ENCODE data around the gene CEP112. TPM values are rescaled to one million over a fixed set of nuclear protein-coding genes. Genes with fewer than 3 reads are reported as not detected.

Gene CEP112
- 10 to 100 TPM; 18.9 to 21.0 TPM for total RNA-seq
- long read RNA-seq, partial matches to known transcripts: 6 of 20 reads
- long read RNA-seq, other reads (novel, unspliced or antisense): 12 of 20 reads

GRCh38 chr17:66191593-66192377 lies at the start of gene CEP112:
CEP112 (minus strand) TSS chr17:66192133.
- ATAC-seq (peak; percentile 91 to 95), DNase-seq (peak; percentile 89)
- intact Hi-C loops (cut with DNase I): no loop called here

DNA sequence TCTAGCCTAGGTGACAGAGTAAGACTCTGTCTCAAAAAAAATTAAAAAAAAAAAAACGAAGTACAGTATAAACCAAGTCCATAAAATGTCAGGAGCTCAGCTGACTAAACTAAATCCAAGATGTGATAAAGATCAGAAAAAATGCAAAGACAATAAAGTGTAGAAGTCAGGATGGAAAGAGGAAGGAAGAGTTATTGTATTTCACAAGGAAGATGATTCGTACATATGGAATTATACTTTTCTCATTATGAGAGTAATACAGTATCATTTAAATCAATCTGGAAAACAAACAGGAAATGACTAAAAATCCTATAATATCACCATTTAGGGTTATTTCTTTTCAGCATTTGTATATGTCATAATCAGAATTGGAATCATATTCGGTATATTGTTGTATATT lies 48.7 kb upstream of the CEP112 start:
- ATAC-seq (no peak), DNase-seq (no peak)
- intact Hi-C loops (cut with DNase I): no loop called here

DNA sequence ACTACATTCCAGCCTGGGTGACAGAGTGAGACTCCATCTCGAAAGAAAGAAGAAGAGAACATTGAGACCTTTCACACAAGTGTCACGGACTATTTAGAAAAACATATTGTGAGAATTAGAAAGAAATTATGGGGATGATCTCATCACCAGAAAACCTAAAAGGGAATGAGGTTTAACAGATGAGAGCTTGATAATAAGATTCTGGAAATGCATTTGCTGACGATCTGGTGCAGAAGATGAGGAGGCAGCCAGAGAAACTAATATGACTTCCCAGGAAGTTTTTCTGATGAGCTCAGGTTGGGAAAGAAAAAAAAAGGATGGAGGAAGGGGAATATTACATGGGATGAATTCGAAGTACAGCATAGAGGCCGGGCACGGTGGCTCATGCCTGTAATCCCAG lies 48.1 kb upstream of the CEP112 start:
- no peak for ATAC-seq

DNA sequence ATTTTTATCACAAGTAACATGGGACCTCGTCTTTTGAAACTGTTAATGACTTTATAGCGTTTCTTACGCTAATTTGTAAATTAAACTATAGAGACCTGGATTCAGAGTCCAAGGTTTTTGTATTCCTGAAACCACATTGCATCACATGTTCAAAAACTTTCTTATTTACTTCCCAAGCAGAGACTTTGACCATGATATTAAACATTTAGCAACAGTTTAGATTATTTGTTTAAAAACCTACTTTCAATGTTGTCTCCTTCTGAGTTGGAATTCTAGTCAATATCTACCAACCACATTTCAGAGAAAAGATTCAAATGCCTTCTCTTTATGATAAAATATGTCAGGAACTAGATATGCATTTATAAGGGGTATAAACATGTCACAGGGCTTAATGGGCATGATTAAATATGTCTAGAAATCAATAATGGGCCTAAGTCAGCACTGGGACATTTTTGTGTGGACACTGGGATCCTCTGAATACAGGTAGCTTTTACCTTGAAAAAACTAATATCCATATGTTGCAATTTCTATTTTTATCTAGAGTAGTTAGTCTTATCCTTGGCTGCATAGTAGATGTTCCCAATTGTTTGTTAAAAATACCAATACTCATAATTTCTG lies 43.6 kb upstream of the CEP112 start:
- intact Hi-C loops (cut with DNase I): no loop called here
- DNase-seq (no peak), ATAC-seq (no peak)

More for the DNA sequence above, 48.1 kb upstream of the CEP112 start:
- DNase-seq: no peak
- intact Hi-C loops (cut with DNase I): no loop called here

DNA sequence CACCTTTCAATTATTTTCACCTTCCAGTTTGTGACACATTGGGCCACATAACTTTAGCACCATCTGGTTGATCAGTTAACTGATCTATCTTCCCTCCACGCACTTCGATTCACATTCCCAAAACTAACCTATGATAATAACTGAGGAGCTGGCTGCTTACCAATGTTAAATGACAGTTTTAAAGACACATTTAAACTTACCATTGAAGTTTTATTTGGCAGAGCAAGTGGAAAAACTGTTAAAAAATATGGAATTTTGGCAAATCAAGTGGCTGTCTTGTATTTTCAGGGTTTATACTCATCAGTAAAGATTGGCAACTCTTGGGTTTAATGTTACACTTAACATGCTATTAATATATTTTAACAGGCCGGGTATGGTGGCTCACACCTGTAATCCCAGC lies 42.7 kb upstream of the CEP112 start:
- ATAC-seq (no peak), DNase-seq (no peak)
- intact Hi-C loops (cut with DNase I): no loop called here

DNA sequence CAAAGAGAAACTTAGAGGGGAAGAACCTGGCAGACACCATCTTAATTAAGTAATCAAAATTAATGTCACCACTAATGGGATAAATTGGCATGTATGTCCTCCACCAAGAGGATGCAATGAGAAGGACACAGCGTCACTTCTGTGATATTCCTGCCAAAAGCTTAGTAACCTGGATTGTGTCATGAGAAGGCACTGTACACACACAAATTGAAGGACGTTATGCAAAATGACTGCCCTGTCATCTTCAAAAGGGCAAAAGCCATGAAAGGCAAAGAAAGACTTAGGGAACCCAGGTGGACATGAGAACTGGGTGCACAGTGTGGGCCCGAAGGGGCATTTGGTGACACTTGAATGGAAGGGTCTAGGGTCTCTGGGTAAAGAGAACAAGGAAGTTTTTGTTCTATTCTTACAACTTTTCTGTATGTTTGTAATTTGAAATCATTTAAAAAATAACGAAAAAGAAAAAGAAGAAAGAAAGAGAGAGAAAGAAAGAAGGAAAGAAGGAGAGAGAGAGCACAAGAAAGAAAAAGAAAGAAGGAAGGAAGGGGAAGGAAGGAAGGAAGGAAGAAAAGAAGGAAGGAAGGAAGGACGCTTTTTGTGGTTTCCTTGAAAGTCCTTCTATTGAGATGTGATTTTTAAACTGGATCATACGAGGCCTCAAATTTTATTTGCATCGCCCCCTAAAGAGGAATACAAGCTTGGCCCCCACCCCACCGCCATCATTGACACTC lies 41.3 kb upstream of the CEP112 start:
- ATAC-seq: no peak
- intact Hi-C loops (cut with DNase I): no loop called here
- DNase-seq: no peak

DNA sequence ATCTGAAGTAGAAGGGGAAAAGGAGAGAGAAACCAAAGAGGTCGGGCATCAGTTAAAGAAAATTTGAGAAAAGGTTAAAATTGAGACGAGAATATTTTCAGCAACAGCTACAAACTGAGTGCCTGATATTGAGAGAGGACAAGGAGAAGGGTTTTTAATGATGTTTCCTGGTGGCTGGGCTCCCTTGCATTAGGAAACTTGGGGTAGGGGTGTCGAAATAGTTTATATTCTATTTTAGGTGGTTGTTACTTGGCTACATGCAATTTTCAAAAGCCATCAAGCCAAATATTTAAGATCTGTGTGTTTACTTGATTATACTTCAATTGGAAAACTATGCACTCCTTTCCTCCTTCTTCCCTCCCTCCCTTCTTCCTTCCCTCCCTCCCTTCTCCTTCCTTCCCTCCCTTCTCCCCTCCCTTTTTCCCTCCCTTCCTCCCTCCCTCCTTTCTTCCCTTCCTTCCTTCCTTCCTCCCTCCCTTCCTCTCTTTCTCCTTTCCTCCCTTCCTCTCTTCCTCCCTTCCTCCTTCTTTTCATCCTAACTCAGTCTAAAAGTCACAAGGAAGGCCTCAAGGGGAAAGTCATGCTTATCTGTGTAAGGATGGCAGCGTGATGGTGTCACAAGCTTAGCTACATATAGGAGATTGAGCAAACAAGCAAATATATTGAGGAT lies 39.1 kb upstream of the CEP112 start:
- DNase-seq: no peak
- ATAC-seq: no peak
- intact Hi-C loops (cut with DNase I): no loop called here

- no peak for ATAC-seq
- intact Hi-C loops (cut with DNase I): no loop called here
- no peak for DNase-seq
Observed at GRCh38 chr17:66229783-66230538, 38.0 kb upstream of the CEP112 start.

GRCh38 chr17:66228887-66229782 lies 37.2 kb upstream of the CEP112 start, which contains the start of gene APOH:
APOH (minus strand) TSS chr17:66229415; CDS start chr17:66229379, 36 bp downstream.
- intact Hi-C loops (cut with DNase I): no loop called here
- no peak for DNase-seq
- no peak for ATAC-seq

GRCh38 chr17:66227212-66228045 lies 35.5 kb upstream of the CEP112 start:
- intact Hi-C loops (cut with DNase I): no loop called here
- ATAC-seq (no peak), DNase-seq (no peak)

- DNase-seq (no peak), ATAC-seq (no peak)
- intact Hi-C loops (cut with DNase I): no loop called here
Observed at GRCh38 chr17:66222798-66223350, 30.9 kb upstream of the CEP112 start.

GRCh38 chr17:66221755-66222530 lies 30.0 kb upstream of the CEP112 start:
- ATAC-seq (no peak), DNase-seq (no peak)
- intact Hi-C loops (cut with DNase I): no loop called here

DNA sequence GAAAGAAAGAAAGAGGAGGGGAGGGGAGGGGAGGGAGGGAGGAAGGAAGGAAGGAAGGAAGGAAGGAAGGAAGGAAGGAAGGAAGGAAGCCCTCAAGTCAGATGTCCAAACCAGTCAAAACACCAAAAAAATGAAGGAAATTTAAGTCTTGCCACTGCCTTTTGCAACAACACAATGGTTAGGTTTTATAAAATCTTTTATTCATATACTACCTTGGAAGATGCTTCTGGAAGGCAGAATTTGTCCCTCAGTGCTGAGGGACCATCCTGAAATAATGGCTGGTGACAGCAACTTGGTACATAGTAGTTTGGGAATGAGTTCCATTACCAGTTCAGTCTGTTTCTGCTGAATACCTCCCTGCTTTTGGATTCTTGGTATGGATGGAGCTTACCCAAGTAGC lies 29.4 kb upstream of the CEP112 start:
- ATAC-seq (no peak), DNase-seq (no peak)
- intact Hi-C loops (cut with DNase I): no loop called here

DNA sequence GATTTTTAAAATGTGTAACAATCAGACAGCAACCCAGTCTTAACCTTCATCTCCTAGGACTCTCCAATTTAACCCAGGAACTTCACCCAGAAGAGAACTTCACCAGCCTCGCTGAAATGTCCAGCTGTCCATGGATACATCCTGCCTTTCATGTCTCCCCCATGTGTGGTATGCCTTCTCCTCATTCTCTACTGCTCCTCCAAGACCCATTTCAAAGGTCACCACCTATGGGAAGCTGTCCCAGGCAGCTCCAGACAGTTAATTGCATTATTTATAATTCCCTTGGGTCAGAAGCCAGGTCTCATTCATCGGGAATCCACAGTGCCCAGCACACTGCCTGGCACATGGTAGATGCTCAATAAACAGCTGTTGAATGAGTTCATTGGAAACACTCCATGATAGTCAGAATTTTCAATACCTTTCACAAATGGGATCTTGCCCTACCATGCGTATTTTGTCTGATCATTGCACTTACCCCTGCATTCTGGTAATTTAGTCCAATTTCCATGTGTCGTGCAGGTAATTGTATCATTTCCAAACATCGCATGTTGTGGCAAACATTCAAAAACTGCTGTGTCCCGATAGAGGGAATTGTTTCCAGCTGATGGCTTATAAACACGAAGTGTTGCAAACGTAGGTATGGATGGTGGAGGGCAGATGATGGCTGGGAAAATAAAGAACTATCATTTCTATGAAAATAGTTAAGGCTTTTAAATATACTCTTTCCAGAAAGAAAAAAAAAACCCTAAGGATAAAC lies 28.3 kb upstream of the CEP112 start:
- intact Hi-C loops (cut with DNase I): no loop called here
- ATAC-seq (no peak), DNase-seq (no peak)

DNA sequence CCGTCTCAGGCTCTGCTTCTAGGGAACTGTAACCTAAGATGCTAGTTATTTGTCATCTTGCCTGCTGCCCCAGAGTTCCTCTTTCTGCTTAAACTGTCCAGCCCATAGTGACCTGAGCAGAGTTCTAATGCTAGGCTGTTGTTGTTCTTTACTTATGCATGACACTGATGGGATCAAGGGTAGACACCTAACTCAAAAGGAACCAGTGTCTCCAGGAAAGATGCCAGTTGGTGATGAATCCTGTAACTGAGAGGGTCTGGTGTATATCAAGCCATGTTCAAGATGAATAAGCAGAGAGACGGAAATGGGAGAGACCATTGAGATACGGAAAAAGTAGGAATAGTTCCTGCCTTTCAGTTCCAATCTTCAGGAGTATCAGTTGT lies 23.6 kb upstream of the CEP112 start:
- ATAC-seq (no peak), DNase-seq (no peak)
- intact Hi-C loops (cut with DNase I): no loop called here

All from left cardiac atrium (tissue), 4 donors.